Smooth muscle cell (in vitro differentiated cells): ENCODE measurements around the gene SULT1A2. TPM values are rescaled to one million over a fixed set of nuclear protein-coding genes. Genes with fewer than 3 reads are reported as not detected.
"Not testable (repeated sequence)": the region's sequence is repeated elsewhere in the genome, so short reads cannot be mapped to it uniquely, and the experiment has no call there.

Experiments used
- DNase-seq: peaks from one replicate; lab custom pipeline; 2025; ENCODE audit not compliant: unreplicated experiment; lab: John Stamatoyannopoulos, UW
- H2AFZ ChIP-seq: fragments of 200-600 bp; sonication (generic); 2 replicates; pipeline ENCODE4 v1.6.0; 2016; ENCODE audit warnings: antibody characterized with exemption, low read depth, mild to moderate bottlenecking
- H3F3A ChIP-seq: fragments of 200-600 bp; sonication (generic); 2 replicates; pipeline ENCODE4 v1.6.0; 2017; ENCODE audit warnings: antibody characterized with exemption, low read depth
- H3K27ac ChIP-seq: fragments of 200-600 bp; sonication (generic); 2 replicates; pipeline ENCODE4 v1.5.1; 2016; ENCODE audit warnings: low read depth, mild to moderate bottlenecking
- H3K27me3 ChIP-seq: fragments of 200-600 bp; sonication (generic); 2 replicates; pipeline ENCODE4 v1.6.1; 2016; ENCODE audit warnings: low read depth, mild to moderate bottlenecking
- H3K36me3 ChIP-seq: fragments of 200-600 bp; sonication (generic); 2 replicates; pipeline ENCODE4 v1.5.1; 2016; ENCODE audit warnings: low read depth
- H3K4me1 ChIP-seq: fragments of 200-600 bp; sonication (generic); 2 replicates; pipeline ENCODE4 v1.5.1; 2016; ENCODE audit warnings: low read depth
- H3K4me2 ChIP-seq: fragments of 200-600 bp; sonication (generic); 2 replicates; pipeline ENCODE4 v1.6.0; 2016; ENCODE audit warnings: mild to moderate bottlenecking
- H3K4me3 ChIP-seq: fragments of 200-600 bp; sonication (generic); 2 replicates; pipeline ENCODE4 v1.5.1; 2016; ENCODE audit warnings: mild to moderate bottlenecking
- H3K79me2 ChIP-seq: fragments of 200-600 bp; sonication (generic); 2 replicates; pipeline ENCODE4 v1.6.0; 2016; ENCODE audit warnings: low read depth, mild to moderate bottlenecking
- H3K9ac ChIP-seq: fragments of 200-600 bp; sonication (generic); 2 replicates; pipeline ENCODE4 v1.6.0; 2016; ENCODE audit warnings: low read depth
- H3K9me3 ChIP-seq: fragments of 200-600 bp; sonication (generic); replicated peaks from 2 replicates; pipeline ENCODE4 v1.5.1; 2016; ENCODE audit warnings: low read depth
- H4K20me1 ChIP-seq: fragments of 200-600 bp; sonication (generic); 2 replicates; pipeline ENCODE4 v1.6.0; 2016; ENCODE audit warnings: low read depth
- WGBS: methylation state at CpG from one replicate; pipeline ENCODE4 v1.1.7; 2016; ENCODE audit warnings: low lambda C conversion rate; 5-methylcytosine and 5-hydroxymethylcytosine counted together
- polyA plus RNA-seq: library from polyadenylated mRNA; unstranded; fragments of >200 nt; fragmentation: Nextera tagmentation; extraction: Ambion mirVana; gene quantifications from 2 replicates; pipeline ENCODE4 v1.2.1, GENCODE V29; 2016
- total RNA-seq: library from RNA; depleted of rRNA; stranded (reverse); fragments of >200 nt; gene quantifications from 2 replicates; pipeline ENCODE4 v1.2.3, GENCODE V29; 2014
- TF ChIP-seq, protein P1 (sequence below): fragments of 200-600 bp; sonication (generic); IDR thresholded peaks from 2 replicates; pipeline ENCODE4 v1.5.1; 2017; ENCODE audit warnings: borderline replicate concordance, mild to moderate bottlenecking, antibody characterized with exemption; ENCODE audit not compliant: insufficient read depth, poor library complexity, severe bottlenecking

The SULT1A2 gene
- total and polyA plus RNA-seq, 2 experiments from 2014 or later: not detected

DNA sequence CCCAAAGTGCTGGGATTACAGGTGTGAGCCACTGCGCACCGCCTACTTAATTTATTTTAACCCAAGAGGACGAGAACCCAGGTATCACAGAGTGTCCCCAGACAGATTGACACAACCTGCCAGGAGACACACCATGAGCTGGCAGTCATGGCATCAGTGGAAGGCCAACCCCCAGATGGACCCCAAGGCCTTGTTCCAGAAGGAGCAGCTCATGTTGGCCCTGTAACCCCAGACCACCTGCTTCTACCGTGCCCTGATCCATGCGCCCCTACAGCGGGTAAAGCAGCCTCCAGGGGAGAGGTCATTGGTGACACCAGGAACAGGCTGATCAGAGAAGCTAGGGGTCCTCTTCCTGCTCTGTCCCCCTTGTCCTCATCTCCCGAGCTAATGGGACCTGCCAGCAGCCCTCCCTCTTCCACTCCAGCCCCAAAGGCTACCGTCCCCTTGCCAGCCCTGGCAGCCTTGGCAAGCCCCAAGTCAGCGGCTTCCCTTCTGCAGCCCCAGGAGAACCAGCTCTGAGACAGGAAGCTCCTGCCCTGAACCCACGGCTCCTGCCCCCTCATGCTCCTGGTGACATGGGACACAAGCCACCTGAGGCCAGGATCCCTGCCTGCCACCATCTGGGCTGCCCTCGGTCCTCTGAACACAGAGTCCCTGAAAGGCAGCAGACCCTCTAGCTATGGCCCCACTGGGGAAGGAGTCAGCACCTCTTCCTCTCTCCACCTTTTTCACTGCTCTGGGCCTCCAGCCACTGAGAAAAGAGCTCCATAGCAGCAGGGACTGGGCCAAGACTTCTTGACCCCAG is 6.7 kb upstream of the SULT1A2 start:
- H3K4me2 ChIP-seq: no peak overlapping the region
- no peaks in the 10 kb centered on the region for H3K4me1 ChIP-seq
- 88% methylated on average over 11 of the region's 11 CpGs for WGBS
- no peak overlapping the region for H3K4me3 ChIP-seq
- DNase-seq: no peak
- H3K36me3 ChIP-seq: no peaks in the 10 kb centered on the region
- TF ChIP-seq, protein P1, sequence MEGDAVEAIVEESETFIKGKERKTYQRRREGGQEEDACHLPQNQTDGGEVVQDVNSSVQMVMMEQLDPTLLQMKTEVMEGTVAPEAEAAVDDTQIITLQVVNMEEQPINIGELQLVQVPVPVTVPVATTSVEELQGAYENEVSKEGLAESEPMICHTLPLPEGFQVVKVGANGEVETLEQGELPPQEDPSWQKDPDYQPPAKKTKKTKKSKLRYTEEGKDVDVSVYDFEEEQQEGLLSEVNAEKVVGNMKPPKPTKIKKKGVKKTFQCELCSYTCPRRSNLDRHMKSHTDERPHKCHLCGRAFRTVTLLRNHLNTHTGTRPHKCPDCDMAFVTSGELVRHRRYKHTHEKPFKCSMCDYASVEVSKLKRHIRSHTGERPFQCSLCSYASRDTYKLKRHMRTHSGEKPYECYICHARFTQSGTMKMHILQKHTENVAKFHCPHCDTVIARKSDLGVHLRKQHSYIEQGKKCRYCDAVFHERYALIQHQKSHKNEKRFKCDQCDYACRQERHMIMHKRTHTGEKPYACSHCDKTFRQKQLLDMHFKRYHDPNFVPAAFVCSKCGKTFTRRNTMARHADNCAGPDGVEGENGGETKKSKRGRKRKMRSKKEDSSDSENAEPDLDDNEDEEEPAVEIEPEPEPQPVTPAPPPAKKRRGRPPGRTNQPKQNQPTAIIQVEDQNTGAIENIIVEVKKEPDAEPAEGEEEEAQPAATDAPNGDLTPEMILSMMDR: no peak
- no peaks in the 10 kb centered on the region for H3K9me3 ChIP-seq
- peaks cover 9% of the 10 kb centered on the region for H3K27me3 ChIP-seq
- no peak overlapping the region for H3K27ac ChIP-seq
- H3K9ac ChIP-seq: no peak overlapping the region
- H2AFZ ChIP-seq: no peak overlapping the region
- H4K20me1 ChIP-seq: no peaks in the 10 kb centered on the region
- H3K79me2 ChIP-seq: no peaks in the 10 kb centered on the region
- no peaks in the 10 kb centered on the region for H3F3A ChIP-seq

DNA sequence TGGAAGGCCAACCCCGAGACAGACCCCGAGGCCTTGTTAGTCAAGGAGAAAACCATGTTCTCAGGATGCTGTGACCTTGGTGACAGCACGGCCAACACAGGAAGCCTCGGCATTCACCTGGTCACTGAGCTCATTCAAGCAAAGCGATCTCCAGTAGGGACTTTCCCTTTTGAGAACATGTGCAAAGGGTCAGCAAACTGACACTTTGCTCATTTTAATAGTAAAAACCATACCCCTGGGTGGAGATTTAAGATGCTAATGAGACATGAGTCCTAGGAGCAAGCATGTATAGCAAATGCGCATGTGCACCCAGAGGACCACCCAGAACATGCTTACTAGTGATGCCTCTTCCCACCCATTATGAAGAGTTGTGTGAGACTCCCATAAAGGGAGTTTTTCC is 5.7 kb upstream of the SULT1A2 start:
- Histone ChIP-seq H4K20me1 (no peaks in the 10 kb centered on the region), H3F3A (no peaks in the 10 kb centered on the region), H3K9me3 (no peaks in the 10 kb centered on the region), H3K27ac (no peak overlapping the region), H3K27me3 (peaks cover 9% of the 10 kb centered on the region), H2AFZ (no peak overlapping the region), H3K36me3 (no peaks in the 10 kb centered on the region), H3K4me2 (no peak overlapping the region), H3K9ac (no peak overlapping the region), H3K4me3 (no peak overlapping the region), H3K4me1 (no peaks in the 10 kb centered on the region), H3K79me2 (no peaks in the 10 kb centered on the region)
- 76% methylated on average over 6 of the region's 6 CpGs for WGBS
- TF ChIP-seq, protein P1: no peak
- DNase-seq: no peak

DNA sequence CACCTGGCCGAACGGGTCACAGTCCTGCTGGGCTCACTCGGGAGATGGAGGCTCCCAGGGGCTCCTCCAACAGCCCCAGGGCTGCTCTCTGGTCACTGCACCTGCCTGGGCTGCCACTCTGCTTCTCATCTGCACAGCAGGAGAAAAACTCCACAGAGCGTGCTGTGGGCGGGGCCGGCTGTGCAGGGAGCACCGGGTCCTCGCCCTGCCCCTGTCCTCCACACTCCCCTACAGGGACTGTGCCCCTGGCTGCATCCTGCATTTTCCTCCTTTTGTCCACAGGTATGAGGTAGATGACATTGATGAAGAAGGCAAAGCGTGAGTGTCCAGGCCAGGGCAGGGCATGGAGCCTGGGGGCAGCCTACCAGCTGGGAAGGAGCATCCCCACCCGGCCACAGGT is 5.2 kb upstream of the SULT1A2 start:
- H3K4me2 ChIP-seq, H2AFZ ChIP-seq, DNase-seq, H4K20me1 ChIP-seq, H3K36me3 ChIP-seq, H3K9me3 ChIP-seq, H3K27me3 ChIP-seq, H3K9ac ChIP-seq, H3F3A ChIP-seq, H3K4me1 ChIP-seq, H3K79me2 ChIP-seq, H3K27ac ChIP-seq, H3K4me3 ChIP-seq: not testable (repeated sequence)
- WGBS: 86% methylated on average over 8 of the region's 10 CpGs

DNA sequence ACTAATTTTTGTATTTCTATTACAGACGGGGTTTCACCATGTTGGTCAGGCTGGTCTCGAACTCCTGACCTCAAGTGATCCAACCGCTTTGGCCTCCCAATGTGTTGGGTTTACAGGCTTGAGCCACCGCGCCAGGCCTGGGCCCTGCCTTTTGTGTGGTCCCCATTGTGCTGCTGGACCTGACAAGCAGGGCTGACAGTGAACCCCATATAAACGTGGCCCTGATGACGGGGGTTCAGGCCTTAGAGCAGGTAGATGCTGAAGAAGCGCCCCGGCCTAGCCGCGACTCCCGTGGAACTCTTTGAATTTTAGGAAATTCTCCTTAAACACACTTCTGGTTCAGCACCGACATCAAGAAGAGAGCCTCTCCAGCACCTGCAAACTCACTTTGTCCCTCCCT is 4.7 kb upstream of the SULT1A2 start:
- not testable (repeated sequence) for H3K27me3 ChIP-seq, H3K4me2 ChIP-seq, H3K9ac ChIP-seq, H3K27ac ChIP-seq, H3K9me3 ChIP-seq, H3K79me2 ChIP-seq, DNase-seq, H3K36me3 ChIP-seq, H2AFZ ChIP-seq, H3F3A ChIP-seq, H4K20me1 ChIP-seq, H3K4me3 ChIP-seq, H3K4me1 ChIP-seq
- 88% methylated on average over 13 of the region's 13 CpGs for WGBS

DNA sequence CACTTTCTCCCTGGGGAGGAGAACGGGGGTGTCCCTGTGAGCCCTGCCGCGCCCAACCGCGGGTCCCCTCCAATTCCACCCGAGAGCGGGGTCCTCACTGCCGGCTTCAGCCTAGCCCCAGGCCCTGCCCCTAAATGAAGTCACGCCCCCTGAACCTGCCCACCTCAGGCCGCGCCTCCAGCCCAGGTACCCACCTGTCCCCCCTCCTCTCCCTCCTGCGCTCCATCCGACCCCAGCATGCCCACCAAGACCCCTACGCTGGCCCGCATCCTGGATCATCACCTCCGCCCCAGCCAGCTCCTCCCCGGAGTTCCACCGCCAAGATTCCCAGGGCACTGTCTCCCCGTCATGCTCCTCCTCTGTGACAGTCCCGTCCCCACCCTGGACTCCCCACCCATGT is 4.1 kb upstream of the SULT1A2 start:
- not testable (repeated sequence) for H3K9ac ChIP-seq, H3K4me2 ChIP-seq, H3K9me3 ChIP-seq, H3K36me3 ChIP-seq, H3K4me3 ChIP-seq, H3K79me2 ChIP-seq, DNase-seq, H4K20me1 ChIP-seq, H3K4me1 ChIP-seq, H3K27me3 ChIP-seq, H3K27ac ChIP-seq, H2AFZ ChIP-seq, H3F3A ChIP-seq
- no CpG with 5 or more reads among the region's 20 CpGs for WGBS

DNA sequence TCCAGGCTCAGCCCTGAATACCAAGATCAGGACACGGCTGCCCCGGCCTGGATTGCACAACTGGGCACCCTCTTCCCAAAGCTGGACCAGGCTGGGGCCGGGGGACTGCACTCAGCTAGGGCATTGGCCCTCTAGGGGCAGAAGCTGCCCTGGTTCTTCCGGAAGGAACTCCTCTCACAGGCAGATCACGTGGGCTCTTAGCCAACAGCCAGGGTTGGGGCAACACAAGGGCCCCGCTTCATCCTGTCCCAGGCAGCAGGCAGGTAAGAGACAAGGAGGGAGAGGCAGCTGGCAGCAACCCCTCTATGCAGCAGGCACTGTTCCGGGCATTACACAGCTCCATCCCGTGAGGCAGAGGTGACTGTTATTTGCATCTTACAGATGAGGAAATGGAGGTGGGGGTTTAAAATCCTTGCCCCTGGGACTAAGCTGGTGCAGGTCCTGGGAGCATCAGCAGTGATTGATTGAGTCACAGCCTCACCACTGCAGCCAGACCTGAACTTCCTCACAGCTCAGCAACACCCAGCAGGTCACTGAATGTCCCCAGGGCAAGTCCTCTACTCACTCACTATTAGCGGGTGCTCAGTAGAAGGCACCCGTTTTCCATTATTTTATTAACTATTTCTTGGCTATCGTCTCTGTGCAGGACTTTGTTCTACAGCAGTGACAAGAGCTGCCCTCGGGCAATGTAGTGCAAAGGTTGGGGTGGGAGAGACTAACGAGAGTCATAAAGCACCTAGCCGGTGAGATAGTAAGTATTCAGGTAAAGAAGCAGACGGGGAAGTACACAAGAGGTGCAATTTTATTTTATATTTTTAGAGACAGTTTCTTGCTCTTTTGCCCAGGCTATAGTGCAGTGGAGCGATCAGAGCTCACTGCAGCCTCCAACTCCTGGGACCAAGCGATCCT is 2.8 kb upstream of the SULT1A2 start:
- H3K4me3 ChIP-seq: not testable (repeated sequence)

More for the DNA sequence above, 2.8 kb upstream of the SULT1A2 start:
- not testable (repeated sequence) for H3K9ac ChIP-seq, H3K4me1 ChIP-seq, H3K27me3 ChIP-seq, DNase-seq, H3F3A ChIP-seq, H4K20me1 ChIP-seq, H3K36me3 ChIP-seq, H3K79me2 ChIP-seq, H3K4me2 ChIP-seq, H3K9me3 ChIP-seq, H2AFZ ChIP-seq, H3K27ac ChIP-seq
- no CpG with 5 or more reads among the region's 17 CpGs for WGBS
